ENCODE results near the gene CD59.

DNA sequence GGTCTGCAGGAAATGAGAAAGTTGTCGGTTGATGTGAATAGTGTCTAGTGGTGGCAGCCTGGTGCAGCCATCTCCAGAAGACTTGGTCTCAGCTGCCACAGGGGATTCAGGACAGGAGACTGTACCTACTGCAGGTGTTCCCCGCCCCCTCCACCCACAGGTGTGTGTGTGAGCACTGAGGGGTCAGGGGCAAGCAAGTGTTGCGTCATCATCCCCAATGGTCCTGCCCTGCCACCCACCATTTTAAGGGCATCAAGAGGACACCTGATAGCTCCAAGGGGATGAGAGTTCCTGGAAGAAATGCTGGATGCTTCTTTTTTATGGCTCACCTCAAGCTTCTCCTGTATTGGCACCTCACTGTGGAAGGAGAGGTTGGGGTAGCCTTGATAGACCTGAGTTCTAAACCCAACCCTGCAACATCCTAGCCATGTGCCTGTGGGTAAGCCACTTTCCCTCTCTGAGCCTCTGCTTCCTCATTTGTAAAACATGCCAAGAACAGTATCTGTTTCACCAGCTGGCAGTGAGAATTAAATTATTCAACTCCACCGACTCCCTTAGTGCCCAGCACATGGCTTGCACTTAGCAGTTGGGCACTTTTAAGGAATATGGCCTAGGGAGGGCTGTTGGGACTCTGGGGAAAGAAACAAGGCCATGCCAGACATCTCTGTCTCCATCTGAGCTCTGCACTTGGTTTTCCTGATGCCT, 41.7 kb downstream of the CD59 start:
- TF ChIP-seq, protein P1, sequence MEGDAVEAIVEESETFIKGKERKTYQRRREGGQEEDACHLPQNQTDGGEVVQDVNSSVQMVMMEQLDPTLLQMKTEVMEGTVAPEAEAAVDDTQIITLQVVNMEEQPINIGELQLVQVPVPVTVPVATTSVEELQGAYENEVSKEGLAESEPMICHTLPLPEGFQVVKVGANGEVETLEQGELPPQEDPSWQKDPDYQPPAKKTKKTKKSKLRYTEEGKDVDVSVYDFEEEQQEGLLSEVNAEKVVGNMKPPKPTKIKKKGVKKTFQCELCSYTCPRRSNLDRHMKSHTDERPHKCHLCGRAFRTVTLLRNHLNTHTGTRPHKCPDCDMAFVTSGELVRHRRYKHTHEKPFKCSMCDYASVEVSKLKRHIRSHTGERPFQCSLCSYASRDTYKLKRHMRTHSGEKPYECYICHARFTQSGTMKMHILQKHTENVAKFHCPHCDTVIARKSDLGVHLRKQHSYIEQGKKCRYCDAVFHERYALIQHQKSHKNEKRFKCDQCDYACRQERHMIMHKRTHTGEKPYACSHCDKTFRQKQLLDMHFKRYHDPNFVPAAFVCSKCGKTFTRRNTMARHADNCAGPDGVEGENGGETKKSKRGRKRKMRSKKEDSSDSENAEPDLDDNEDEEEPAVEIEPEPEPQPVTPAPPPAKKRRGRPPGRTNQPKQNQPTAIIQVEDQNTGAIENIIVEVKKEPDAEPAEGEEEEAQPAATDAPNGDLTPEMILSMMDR (IDR thresholded peaks at IDR 0.05): no peak
- no peak for TF ChIP-seq POLR2A (IDR thresholded peaks at IDR 0.05)
- TF ChIP-seq EP300 (IDR thresholded peaks at IDR 0.05): no peak

All from tibial nerve (tissue), 4 donors.